AG04450 (cell line): ENCODE results near the gene SSBP1. TPM values are rescaled to one million over a fixed set of nuclear protein-coding genes. Genes with fewer than 3 reads are reported as not detected.

Experiments used
- CTCF ChIA-PET: fragments of 300-600, 350-600 bp; formaldehyde crosslinking; extraction: SDS; loops from one replicate; lab custom pipeline; 2022; ENCODE audit warnings: antibody characterized with exemption, inconsistent platforms; lab: Charles Lee
- POLR2A ChIA-PET: fragments of 350-600 bp; formaldehyde crosslinking; extraction: SDS; loops from one replicate; lab custom pipeline; 2021; ENCODE audit warnings: antibody characterized with exemption, inconsistent platforms; lab: Yijun Ruan, JAX
- DNase-seq: peaks from one replicate; pipeline ENCODE4 v3.0.0-alpha.2; 2011; ENCODE audit warnings: low read depth, low spot score
- H3K27ac ChIP-seq: one replicate; pipeline ENCODE4 v1.5.1; 2012; ENCODE audit warnings: low read depth, low read length, control low read depth
- H3K27me3 ChIP-seq: one replicate; pipeline ENCODE4 v1.6.0; 2012; ENCODE audit warnings: low read length; ENCODE audit not compliant: control insufficient read depth, insufficient read depth
- H3K4me3 ChIP-seq: 2 replicates; pipeline ENCODE4 v1.5.1; 2011; ENCODE audit warnings: mild to moderate bottlenecking, low read depth, low read length, control low read depth
- H3K9me3 ChIP-seq: 2 replicates; pipeline ENCODE4 v1.5.1; 2012; ENCODE audit warnings: low read length; ENCODE audit not compliant: control insufficient read depth, insufficient read depth
- CTCF ChIP-seq: IDR thresholded peaks from 2 replicates; pipeline ENCODE4 v1.5.1; 2011; ENCODE audit warnings: low read depth, low read length, control low read depth, inconsistent platforms
- polyA plus RNA-seq: library from polyadenylated mRNA; depleted of rRNA; stranded (reverse); fragments of >200 nt; gene quantifications from 2 replicates; pipeline ENCODE4 v1.2.3, GENCODE V29; 2011

SSBP1 gene
- polyA plus RNA-seq, 1 experiment, result 212 TPM

- H3K27me3 ChIP-seq, result no peaks in the 10 kb centered on the region
- no peak overlapping the region for H3K27ac ChIP-seq
- no peaks in the 10 kb centered on the region for H3K9me3 ChIP-seq
- CTCF ChIA-PET, result interaction anchor here (0.7 to 1.5 kb wide), 3 partner anchors 29 to 56 kb away, joined by 3 to 7 read pairs (median 4); partner anchors contain the start of gene SSBP1
- TF ChIP-seq CTCF, result no peak
- POLR2A ChIA-PET, result no interaction called here
- H3K4me3 ChIP-seq, result no peak overlapping the region
- no peak for DNase-seq
Measured at GRCh38 chr7:141709318-141709717, 28.8 kb upstream of the SSBP1 start.

GRCh38 chr7:141709749-141710148 is 28.4 kb upstream of the SSBP1 start:
- TF ChIP-seq CTCF, result no peak
- Histone ChIP-seq H3K9me3 (no peaks in the 10 kb centered on the region), H3K27me3 (no peaks in the 10 kb centered on the region), H3K27ac (no peak overlapping the region), H3K4me3 (no peak overlapping the region)
- DNase-seq, result no peak
- ChIA-PET CTCF (interaction anchor here (0.7 to 1.5 kb wide), 3 partner anchors 28 to 56 kb away, joined by 3 to 7 read pairs (median 4); partner anchors contain the start of gene SSBP1), POLR2A (no interaction called here)

- H3K27ac ChIP-seq, result no peak overlapping the region
- no peak for DNase-seq
- ChIA-PET POLR2A (no interaction called here), CTCF (interaction anchor here (0.7 to 1.5 kb wide), 2 partner anchors 28 to 57 kb away, joined by 3 to 7 read pairs; partner anchors contain the start of gene SSBP1)
- no peaks in the 10 kb centered on the region for H3K9me3 ChIP-seq
- no peak for TF ChIP-seq CTCF
- H3K4me3 ChIP-seq, result no peak overlapping the region
- no peaks in the 10 kb centered on the region for H3K27me3 ChIP-seq
Measured at GRCh38 chr7:141710301-141710700, 27.9 kb upstream of the SSBP1 start.

- ChIA-PET CTCF (no interaction called here), POLR2A (no interaction called here)
- Histone ChIP-seq H3K4me3 (no peak overlapping the region), H3K27me3 (no peaks in the 10 kb centered on the region), H3K27ac (no peak overlapping the region), H3K9me3 (no peaks in the 10 kb centered on the region)
- TF ChIP-seq CTCF, result no peak
- no peak for DNase-seq
Measured at GRCh38 chr7:141712603-141713255, 25.4 kb upstream of the SSBP1 start.

GRCh38 chr7:141713890-141714289 is 24.3 kb upstream of the SSBP1 start:
- Histone ChIP-seq H3K27me3 (no peaks in the 10 kb centered on the region), H3K4me3 (no peak overlapping the region), H3K27ac (no peak overlapping the region), H3K9me3 (no peaks in the 10 kb centered on the region)
- DNase-seq, result no peak
- CTCF ChIA-PET, result interaction anchor here (0.7 to 2.0 kb wide), 2 partner anchors 24 to 73 kb away, joined by 3 to 7 read pairs; partner anchors contain the start of gene SSBP1
- no peak for TF ChIP-seq CTCF
- POLR2A ChIA-PET, result no interaction called here
